ENCODE results near the gene GIT1.
A peak's percentile ranks its signal among the peaks of the same experiment; 100 is the strongest.

GIT1 gene

DNA sequence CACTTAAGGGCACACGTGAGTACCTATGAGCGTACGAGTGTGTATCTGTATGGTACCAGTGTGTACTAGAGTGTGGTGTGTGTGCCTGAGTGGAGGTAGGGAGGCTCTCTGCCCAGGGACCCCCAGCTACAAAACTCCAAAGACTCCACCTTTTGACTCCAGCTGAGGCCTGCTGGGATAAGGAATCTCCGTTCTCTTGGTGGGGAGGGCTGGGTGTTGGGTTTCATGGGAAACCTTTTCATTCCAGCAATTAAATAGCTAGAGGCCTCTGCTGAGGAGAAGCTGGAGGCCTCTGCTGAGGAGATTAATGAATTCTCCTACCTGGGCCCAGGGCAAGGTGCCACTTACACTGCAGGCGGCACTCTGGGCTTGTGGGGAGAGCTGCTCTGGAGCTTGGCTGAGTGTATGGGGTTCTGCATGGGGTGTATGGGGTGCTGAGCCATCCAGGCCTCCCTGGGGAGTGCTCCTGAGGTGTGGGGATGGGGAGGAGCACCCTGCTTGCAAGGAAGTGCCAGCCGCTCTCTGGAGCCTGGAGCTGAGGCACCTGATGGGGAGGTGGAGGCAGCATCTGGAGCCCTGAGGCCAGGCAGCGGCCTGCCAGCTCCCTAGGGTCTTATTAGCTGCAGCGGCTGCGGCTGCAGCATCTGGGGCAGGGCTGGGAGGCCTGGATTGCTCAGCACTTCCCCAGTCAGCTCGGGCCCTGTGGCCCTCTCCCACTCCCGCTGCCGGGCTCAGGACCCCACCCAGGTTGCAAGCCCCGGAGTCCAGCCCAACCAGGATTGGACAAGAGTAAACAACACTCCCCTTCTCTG is 8.1 kb upstream of the GIT1 start:
- H3K9me3 ChIP-seq (ENCODE audit: control insufficient read depth, insufficient read depth, low read length), result no peaks in the 10 kb centered on the region
- no peaks in the 10 kb centered on the region for H3K27me3 ChIP-seq (ENCODE audit: control insufficient read depth, insufficient read depth, low read length)
- peaks cover 6% of the 10 kb centered on the region for H3K4me1 ChIP-seq (ENCODE audit: control insufficient read depth, insufficient read depth, low read length)
- no peak overlapping the region for H3K9ac ChIP-seq (ENCODE audit: low read depth, low read length)
- no peaks in the 10 kb centered on the region for H3K36me3 ChIP-seq (ENCODE audit: control insufficient read depth, insufficient read depth, low read length)
- no peak overlapping the region for H3K4me3 ChIP-seq (ENCODE audit: low read depth, low read length)

DNA sequence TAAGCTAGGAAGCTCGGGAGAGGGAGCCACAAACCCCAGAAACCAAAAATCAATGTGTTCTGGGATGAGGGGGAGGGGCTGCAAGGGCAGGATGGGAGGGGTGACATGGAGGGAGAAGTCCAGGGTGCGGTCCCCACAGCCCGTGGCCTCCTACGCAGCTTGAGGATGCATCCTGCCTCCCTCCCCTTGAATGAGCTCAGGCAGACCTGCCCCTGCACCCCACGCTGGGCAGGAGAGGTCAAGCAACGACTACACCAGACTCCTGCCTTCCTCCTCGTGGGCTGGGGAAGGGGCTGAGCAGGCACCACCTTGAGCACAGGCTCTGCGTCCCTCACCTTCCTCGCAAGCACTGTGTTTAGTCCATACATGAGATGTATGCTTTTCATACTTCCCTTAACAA is 7.4 kb upstream of the GIT1 start:
- Histone ChIP-seq H3K4me1 (ENCODE audit: control insufficient read depth, insufficient read depth, low read length) (peaks cover 6% of the 10 kb centered on the region), H3K9me3 (ENCODE audit: control insufficient read depth, insufficient read depth, low read length) (no peaks in the 10 kb centered on the region), H3K27me3 (ENCODE audit: control insufficient read depth, insufficient read depth, low read length) (no peaks in the 10 kb centered on the region), H3K36me3 (ENCODE audit: control insufficient read depth, insufficient read depth, low read length) (no peaks in the 10 kb centered on the region), H3K4me3 (ENCODE audit: low read depth, low read length) (no peak overlapping the region), H3K9ac (ENCODE audit: low read depth, low read length) (no peak overlapping the region)

DNA sequence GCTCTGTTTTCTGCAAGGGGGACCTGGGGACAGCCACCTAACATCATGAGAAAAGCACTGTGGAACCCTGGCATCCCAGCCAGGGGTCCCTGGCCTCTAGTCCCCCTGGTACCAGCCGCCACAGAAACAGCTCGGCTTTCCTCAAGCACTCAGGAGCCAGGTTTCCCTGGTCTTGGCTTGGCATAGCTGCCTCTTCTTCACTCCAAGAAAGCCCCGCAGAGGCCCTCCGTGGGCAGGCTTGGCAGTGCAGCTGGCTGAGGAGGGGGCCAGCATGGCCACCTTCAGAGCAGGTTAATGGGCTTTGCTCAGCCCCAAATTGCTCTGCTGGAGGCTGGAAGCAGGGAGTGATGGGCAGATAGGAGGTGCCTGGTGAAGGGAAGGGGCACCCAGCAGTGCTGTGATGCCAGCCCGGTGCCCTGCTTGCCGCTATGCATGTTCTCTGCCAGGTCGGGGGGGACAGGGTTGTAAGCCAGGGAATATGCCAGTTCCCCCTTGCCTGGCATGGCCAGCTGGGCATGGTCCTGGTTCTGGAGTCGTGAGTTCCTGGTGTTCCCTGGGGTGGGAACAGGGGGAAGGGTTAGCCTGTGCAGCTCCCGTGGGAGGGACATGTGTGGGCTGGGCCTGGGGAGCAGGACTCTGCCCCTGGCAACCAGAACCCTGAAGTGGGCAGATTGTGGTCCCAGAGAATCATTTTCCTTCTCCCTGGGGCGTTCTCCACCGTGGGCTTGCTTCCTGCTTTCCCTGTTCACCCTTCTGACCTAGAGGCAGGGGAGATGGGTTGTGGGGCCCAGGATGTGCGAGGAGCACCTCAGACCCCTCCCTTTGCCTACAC is 6.7 kb upstream of the GIT1 start:
- Histone ChIP-seq H3K36me3 (ENCODE audit: control insufficient read depth, insufficient read depth, low read length) (no peaks in the 10 kb centered on the region), H3K4me1 (ENCODE audit: control insufficient read depth, insufficient read depth, low read length) (peaks cover 6% of the 10 kb centered on the region), H3K9ac (ENCODE audit: low read depth, low read length) (no peak overlapping the region), H3K4me3 (ENCODE audit: low read depth, low read length) (no peak overlapping the region), H3K9me3 (ENCODE audit: control insufficient read depth, insufficient read depth, low read length) (no peaks in the 10 kb centered on the region), H3K27me3 (ENCODE audit: control insufficient read depth, insufficient read depth, low read length) (no peaks in the 10 kb centered on the region)

DNA sequence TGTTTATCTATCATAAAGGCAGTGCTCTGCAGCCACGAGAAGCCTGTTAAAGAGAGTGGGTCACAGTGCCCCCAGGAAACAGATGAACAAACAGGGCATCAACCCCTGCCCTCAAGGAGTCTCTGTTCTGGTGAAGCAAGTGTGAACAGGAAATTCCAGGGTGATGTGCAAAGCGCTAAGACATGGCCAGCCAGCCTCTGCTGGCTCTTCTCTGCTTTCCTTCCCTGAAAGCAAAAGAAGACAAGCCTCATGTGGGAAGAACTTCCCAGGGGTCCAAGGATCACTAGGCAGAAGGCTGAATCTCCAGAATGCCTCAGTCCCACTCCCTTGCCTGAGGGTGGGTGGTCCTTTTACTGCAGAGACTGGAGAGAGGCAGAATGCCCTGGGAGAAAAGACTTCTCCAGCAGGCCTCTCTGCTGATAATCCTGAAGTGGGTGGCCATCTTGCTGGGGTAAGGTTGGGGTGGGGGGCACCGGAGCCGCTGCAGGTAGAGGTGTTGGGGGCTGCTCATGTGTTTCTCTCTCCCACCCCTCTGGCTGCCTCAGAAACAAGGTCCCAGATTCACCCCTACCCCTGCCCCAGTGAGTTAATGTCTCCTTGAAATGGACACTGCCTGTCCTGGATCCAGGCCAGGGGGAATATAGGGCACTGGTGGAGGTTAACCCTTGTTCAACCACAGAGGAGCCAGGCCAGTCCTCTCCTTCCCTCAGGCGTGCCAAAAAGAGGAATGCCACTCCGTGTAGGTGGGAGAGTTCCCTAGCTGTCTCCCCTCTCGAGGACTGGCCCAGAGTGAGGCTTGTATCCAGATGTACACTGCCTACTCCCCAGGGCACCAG is 5.9 kb upstream of the GIT1 start:
- Histone ChIP-seq H3K9me3 (ENCODE audit: control insufficient read depth, insufficient read depth, low read length) (no peaks in the 10 kb centered on the region), H3K27me3 (ENCODE audit: control insufficient read depth, insufficient read depth, low read length) (peaks cover 4% of the 10 kb centered on the region), H3K4me3 (ENCODE audit: low read depth, low read length) (no peak overlapping the region), H3K4me1 (ENCODE audit: control insufficient read depth, insufficient read depth, low read length) (peaks cover 6% of the 10 kb centered on the region), H3K9ac (ENCODE audit: low read depth, low read length) (no peak overlapping the region), H3K36me3 (ENCODE audit: control insufficient read depth, insufficient read depth, low read length) (no peaks in the 10 kb centered on the region)

DNA sequence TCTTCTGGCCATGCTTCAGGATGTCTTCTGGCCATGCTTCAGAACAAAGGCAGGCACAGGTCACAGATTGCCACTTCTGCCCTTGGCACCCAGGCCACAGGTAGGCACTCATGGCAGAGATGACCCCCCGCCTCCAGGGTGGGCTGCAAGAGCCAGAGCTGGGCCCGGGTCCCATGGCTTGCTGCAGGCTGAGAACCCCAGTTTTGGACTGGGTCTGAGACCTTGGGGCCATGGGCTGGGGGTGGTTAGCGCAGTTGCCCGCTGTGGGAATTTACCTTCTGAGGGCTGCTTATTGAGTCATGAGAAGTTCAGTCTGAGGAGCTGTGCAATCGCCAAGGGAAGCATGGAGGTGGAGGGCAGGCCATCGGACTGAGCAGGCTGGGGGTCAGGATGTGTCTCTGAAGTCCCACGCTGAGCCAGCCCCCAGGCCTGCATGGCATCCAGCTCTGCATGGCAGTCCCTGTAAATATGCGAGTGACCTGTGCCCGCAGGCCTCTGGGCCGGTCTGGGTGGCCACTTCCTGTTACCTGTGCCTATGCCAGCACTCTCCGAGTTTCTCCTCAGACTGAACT is 5.2 kb upstream of the GIT1 start:
- Histone ChIP-seq H3K4me1 (ENCODE audit: control insufficient read depth, insufficient read depth, low read length) (peaks cover 11% of the 10 kb centered on the region), H3K9ac (ENCODE audit: low read depth, low read length) (no peak overlapping the region), H3K4me3 (ENCODE audit: low read depth, low read length) (peak overlapping the region; percentile 65)

DNA sequence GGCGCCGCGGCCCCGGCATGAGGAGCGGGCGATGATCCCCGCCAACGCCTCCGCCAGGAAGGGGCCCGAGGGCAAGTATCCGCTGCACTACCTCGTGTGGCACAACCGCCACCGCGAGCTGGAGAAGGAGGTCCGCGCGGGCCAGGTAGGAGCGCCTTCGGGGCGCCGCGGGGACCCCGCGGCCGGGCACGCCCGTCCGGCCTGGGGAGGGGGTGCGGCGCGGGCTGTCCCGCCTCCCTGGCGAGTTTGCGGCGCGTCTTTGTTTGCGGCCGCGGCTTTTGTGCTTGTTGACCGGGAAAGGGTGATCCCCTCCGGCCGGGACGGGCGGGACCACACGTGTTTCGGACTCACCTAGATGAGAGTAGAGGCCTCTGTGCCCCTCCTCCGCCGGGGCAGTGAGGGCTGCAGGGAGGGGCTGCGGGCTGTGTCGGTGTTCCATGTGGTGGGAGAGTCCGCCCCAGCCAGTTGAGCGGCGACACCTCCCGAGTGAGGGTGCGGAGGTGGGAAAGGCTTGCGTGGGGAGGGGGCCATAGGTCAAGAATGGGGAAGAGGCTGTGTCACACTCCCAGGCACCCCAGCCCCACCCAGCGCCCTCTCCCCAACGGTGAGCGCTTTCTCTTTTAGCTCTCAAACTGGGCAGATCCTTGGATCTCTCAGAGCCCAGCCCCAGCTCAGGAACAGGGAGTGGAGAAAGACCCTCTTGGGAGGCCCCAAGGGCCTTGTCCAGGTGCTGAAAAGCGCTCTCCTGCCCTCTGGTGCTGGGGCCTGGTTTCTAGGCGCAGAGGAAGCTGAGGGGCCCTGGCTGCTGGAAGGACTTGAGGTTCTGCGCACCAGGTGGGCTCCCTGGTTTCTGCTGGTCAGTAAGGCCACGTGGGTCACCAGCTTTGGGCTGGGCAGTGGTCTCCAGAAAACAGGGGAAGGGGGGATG is 4.4 kb upstream of the GIT1 start:
- H3K27me3 ChIP-seq (ENCODE audit: control insufficient read depth, insufficient read depth, low read length), result peaks cover 10% of the 10 kb centered on the region
- H3K9me3 ChIP-seq (ENCODE audit: control insufficient read depth, insufficient read depth, low read length), result no peaks in the 10 kb centered on the region
- H3K9ac ChIP-seq (ENCODE audit: low read depth, low read length), result no peak overlapping the region
- peak overlapping the region; percentile 65 for H3K4me3 ChIP-seq (ENCODE audit: low read depth, low read length)
- peaks cover 11% of the 10 kb centered on the region for H3K4me1 ChIP-seq (ENCODE audit: control insufficient read depth, insufficient read depth, low read length)
- no peaks in the 10 kb centered on the region for H3K36me3 ChIP-seq (ENCODE audit: control insufficient read depth, insufficient read depth, low read length)

More for the DNA sequence above, 5.2 kb upstream of the GIT1 start:
- no peaks in the 10 kb centered on the region for H3K9me3 ChIP-seq (ENCODE audit: control insufficient read depth, insufficient read depth, low read length)
- peaks cover 10% of the 10 kb centered on the region for H3K27me3 ChIP-seq (ENCODE audit: control insufficient read depth, insufficient read depth, low read length)
- H3K36me3 ChIP-seq (ENCODE audit: control insufficient read depth, insufficient read depth, low read length), result no peaks in the 10 kb centered on the region

DNA sequence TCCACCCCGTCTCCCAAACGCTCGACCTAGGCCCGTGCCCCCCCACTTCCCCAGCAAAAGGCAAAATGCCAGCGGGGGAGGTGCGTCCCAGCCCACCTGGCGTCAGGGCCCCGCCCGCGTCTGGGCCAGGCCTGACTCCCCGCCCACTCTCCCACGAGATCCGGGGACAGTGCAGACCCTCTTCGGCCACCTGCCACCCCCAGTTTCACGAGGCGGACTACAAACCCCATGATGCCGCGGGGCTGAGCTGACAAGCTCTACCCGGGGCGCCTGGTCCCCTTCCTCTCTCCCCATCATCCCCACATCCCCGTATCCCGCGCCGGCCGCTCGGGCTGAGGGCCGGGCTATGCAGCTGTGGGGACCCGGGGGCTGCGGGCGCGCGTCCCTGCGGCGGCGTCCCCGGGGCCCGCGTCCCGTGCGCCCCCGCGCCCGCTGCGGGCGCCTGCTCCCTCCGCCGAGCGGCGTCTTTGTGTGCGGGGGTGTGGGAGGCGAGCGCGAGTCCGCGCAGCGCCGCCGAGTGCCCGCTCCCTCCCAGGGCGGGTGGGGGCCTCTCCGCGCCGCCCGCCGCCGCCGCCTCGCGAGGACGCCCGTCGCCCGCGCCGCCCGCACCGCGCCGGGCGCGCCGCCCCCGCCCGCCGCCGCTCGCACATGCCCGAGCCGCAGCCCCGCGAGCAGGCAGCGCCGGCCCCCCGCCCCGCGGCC is 3.6 kb upstream of the GIT1 start, which contains the start of gene ANKRD13B:
ANKRD13B (plus strand) TSS at position 283 of the 702 bp plus-strand sequence. CDS start 490 bp downstream, outside the sequence.
- Histone ChIP-seq H3K9me3 (ENCODE audit: control insufficient read depth, insufficient read depth, low read length) (no peaks in the 10 kb centered on the region), H3K9ac (ENCODE audit: low read depth, low read length) (no peak within 1 kb of the TSS), H3K4me3 (ENCODE audit: low read depth, low read length) (peak within 1 kb of the TSS; percentile 74), H3K27me3 (ENCODE audit: control insufficient read depth, insufficient read depth, low read length) (peaks cover 13% of the 10 kb centered on the region), H3K4me1 (ENCODE audit: control insufficient read depth, insufficient read depth, low read length) (peaks cover 11% of the 10 kb centered on the region), H3K36me3 (ENCODE audit: control insufficient read depth, insufficient read depth, low read length) (no peaks in the 10 kb centered on the region)

DNA sequence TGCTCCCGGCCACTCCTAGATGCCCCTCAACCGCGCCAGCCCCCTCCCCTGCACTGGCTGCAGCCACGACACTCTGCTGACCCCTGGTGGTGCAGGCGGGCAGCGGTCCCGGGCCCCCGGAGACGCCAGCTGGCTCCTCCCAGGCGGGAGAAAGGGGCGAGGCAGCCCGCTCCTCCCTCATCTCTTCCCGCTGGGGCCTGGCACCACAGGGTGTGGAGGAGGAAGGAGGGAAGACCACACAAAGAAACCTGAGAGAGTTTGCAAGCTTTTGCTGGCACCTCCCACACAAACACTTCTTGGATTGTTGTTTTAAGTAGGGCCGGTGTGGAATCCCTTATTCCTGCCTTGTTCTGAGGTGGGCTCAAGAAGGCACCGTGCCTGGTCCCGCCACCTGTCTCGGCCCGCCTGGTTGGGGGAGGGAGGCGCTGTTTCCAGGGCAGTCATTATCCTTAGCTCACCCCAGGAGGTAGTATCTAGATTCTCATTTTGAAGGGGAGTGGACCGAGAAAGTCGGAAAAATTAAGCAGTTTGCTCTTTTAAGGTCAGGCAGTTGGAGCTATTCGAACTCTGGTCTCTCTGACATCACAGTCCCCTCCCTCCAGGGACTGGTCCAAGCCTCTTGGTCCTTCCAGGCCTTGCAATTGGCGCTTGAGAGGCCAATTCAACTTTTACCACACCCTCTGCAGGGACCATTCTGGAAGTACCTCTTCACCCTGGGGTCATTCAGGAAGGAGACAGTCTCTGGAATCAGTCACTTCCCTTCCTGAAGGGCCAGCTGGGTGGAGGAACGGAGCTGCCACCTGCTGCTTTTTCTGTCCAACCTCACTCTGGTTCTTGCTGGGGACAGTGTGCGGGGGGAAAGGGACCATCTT is 2.5 kb upstream of the GIT1 start:
- peaks cover 21% of the 10 kb centered on the region for H3K27me3 ChIP-seq (ENCODE audit: control insufficient read depth, insufficient read depth, low read length)
- no peaks in the 10 kb centered on the region for H3K9me3 ChIP-seq (ENCODE audit: control insufficient read depth, insufficient read depth, low read length)
- H3K36me3 ChIP-seq (ENCODE audit: control insufficient read depth, insufficient read depth, low read length), result no peaks in the 10 kb centered on the region
- H3K4me3 ChIP-seq (ENCODE audit: low read depth, low read length), result peak overlapping the region; percentile 74
- H3K4me1 ChIP-seq (ENCODE audit: control insufficient read depth, insufficient read depth, low read length), result peaks cover 6% of the 10 kb centered on the region
- H3K9ac ChIP-seq (ENCODE audit: low read depth, low read length), result no peak overlapping the region

DNA sequence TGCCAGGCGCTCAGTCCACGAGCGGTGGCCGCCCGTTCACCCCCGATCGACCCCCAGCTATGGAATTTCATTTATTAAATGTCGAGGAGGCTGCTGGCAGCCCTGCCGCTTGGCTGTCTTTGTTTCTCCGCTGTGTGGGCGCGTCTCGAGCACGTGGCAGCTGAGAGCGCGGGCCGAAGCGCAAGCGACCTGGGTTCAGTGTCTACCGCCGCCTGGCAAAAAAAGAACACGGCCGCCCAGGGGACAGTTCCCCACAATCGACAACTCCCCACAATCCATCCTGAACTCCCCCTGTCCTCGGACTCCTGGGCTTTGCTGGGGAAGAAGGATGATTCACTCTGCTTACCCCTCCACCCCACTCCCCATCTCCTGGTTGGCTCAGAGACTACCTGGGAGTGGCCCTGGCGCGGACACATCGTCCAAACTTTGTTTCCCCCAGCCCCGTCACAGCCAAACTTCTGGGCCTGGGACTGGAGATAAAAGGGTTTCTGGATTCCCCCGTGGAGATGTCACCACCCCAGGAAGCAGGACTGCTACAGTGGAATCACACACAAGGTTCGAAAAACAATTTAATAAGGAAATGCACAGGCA is 1.8 kb upstream of the GIT1 start:
- H3K9ac ChIP-seq (ENCODE audit: low read depth, low read length), result no peak overlapping the region
- peaks cover 5% of the 10 kb centered on the region for H3K4me1 ChIP-seq (ENCODE audit: control insufficient read depth, insufficient read depth, low read length)
- no peaks in the 10 kb centered on the region for H3K9me3 ChIP-seq (ENCODE audit: control insufficient read depth, insufficient read depth, low read length)
- H3K36me3 ChIP-seq (ENCODE audit: control insufficient read depth, insufficient read depth, low read length), result no peaks in the 10 kb centered on the region
- peaks cover 21% of the 10 kb centered on the region for H3K27me3 ChIP-seq (ENCODE audit: control insufficient read depth, insufficient read depth, low read length)
- peak overlapping the region; percentile 74 for H3K4me3 ChIP-seq (ENCODE audit: low read depth, low read length)
